ENCODE results near the gene DMBX1.

- TF ChIP-seq CTCF (IDR thresholded peaks at IDR 0.05; ENCODE audit: low read length) (no peak), EZH2 (IDR thresholded peaks at IDR 0.05; ENCODE audit: borderline replicate concordance, low read length) (no peak)
Measured at GRCh38 chr1:46472498-46473181, 17.0 kb upstream of the DMBX1 start.
